HEK293 (cell line): Measurements from ENCODE around the gene CSKMT.

ENCODE experiments used
- CTCF ChIA-PET: fragments of 350-600 bp; formaldehyde crosslinking; extraction: SDS; loops from one replicate; lab custom pipeline; 2021; ENCODE audit warnings: antibody characterized with exemption; lab: Yijun Ruan, JAX
- POLR2A ChIA-PET: fragments of 300-600 bp; formaldehyde crosslinking; extraction: SDS; loops from one replicate; lab custom pipeline; 2020; ENCODE audit warnings: antibody characterized with exemption, inconsistent platforms; lab: Yijun Ruan, JAX
- H3K27ac ChIP-seq: fragments of 200-500 bp; sonication (Bioruptor generic); 2 replicates; pipeline ENCODE4 v1.5.1; 2014; ENCODE audit warnings: low read depth, low read length, control low read depth, inconsistent platforms; ENCODE audit errors: extremely low read depth
- H3K36me3 ChIP-seq, 2 experiments: fragments of 200-500 bp in 1 of 2; sonication (Bioruptor generic) in 1 of 2; 1 replicate in 1 of 2; 2 replicates in 1 of 2; pipeline ENCODE4 v1.5.1; 2014 to 2017; ENCODE audit warnings: inconsistent platforms in 2 of 2, low read length in 2 of 2; ENCODE audit not compliant: control insufficient read depth in 2 of 2, insufficient read depth in 1 of 2
- H3K4me1 ChIP-seq: fragments of 200-500 bp; sonication (Bioruptor generic); 2 replicates; pipeline ENCODE4 v1.5.1; 2014; ENCODE audit warnings: mild to moderate bottlenecking, low read length, inconsistent platforms; ENCODE audit not compliant: control insufficient read depth, insufficient read depth
- H3K4me3 ChIP-seq: 2 replicates; pipeline ENCODE4 v1.5.1; 2011; ENCODE audit warnings: low read depth, mild to moderate bottlenecking, control low read depth, low read length, moderate library complexity
- H3K9me3 ChIP-seq: fragments of 200-500 bp; sonication (Bioruptor generic); 2 replicates; pipeline ENCODE4 v1.5.1; 2014; ENCODE audit warnings: low read depth, low read length, inconsistent platforms; ENCODE audit not compliant: control insufficient read depth, insufficient read depth
- BCL11B ChIP-seq: fragments of 450-650 bp; formaldehyde crosslinking; IDR thresholded peaks from 2 replicates; pipeline ENCODE4 v1.5.1; 2016; ENCODE audit warnings: low read depth, missing biosample characterization, missing genetic modification characterization
- GLI4 ChIP-seq: fragments of 450-650 bp; formaldehyde crosslinking; IDR thresholded peaks from 2 replicates; pipeline ENCODE4 v1.5.1; 2016; ENCODE audit warnings: missing biosample characterization, missing genetic modification characterization
- KLF9 ChIP-seq: fragments of 450-650 bp; formaldehyde crosslinking; IDR thresholded peaks from 2 replicates; pipeline ENCODE4 v1.5.1; 2016; ENCODE audit warnings: missing biosample characterization, missing genetic modification characterization, low read depth
- PRDM1 ChIP-seq: fragments of 450-650 bp; formaldehyde crosslinking; IDR thresholded peaks from 2 replicates; pipeline ENCODE4; 2016; ENCODE audit warnings: missing biosample characterization, missing genetic modification characterization
- TCF7L2 ChIP-seq: IDR thresholded peaks from 2 replicates; pipeline ENCODE4 v1.6.1; 2011; ENCODE audit warnings: low read depth, mild to moderate bottlenecking, inconsistent platforms, low read length, moderate library complexity, borderline replicate concordance
- TRIM28 ChIP-seq: IDR thresholded peaks from 2 replicates; pipeline ENCODE4 v1.6.1; 2011; ENCODE audit warnings: low read length, control low read depth, borderline replicate concordance
- WT1 ChIP-seq: fragments of 450-650 bp; formaldehyde crosslinking; IDR thresholded peaks from 2 replicates; pipeline ENCODE4 v1.5.1; 2016; ENCODE audit warnings: missing biosample characterization, missing genetic modification characterization
- ZEB2 ChIP-seq: fragments of 450-650 bp; formaldehyde crosslinking; IDR thresholded peaks from 2 replicates; pipeline ENCODE4 v1.5.1; 2016; ENCODE audit warnings: missing biosample characterization, missing genetic modification characterization
- ZNF146 ChIP-seq: fragments of 450-650 bp; formaldehyde crosslinking; IDR thresholded peaks from 2 replicates; pipeline ENCODE4 v1.5.1; 2016; ENCODE audit warnings: missing biosample characterization, missing genetic modification characterization
- ZNF202 ChIP-seq: fragments of 450-650 bp; formaldehyde crosslinking; IDR thresholded peaks from 2 replicates; pipeline ENCODE4 v1.5.1; 2016; ENCODE audit warnings: missing biosample characterization, missing genetic modification characterization, borderline replicate concordance
- ZNF626 ChIP-seq: fragments of 450-650 bp; sonication (Bioruptor Pico); formaldehyde crosslinking; IDR thresholded peaks from 2 replicates; pipeline ENCODE4 v1.5.1; 2018; ENCODE audit warnings: missing biosample characterization, missing genetic modification characterization, inconsistent platforms
- ZNF776 ChIP-seq: fragments of 450-650 bp; formaldehyde crosslinking; IDR thresholded peaks from 2 replicates; pipeline ENCODE4 v1.5.0; 2017; ENCODE audit warnings: missing biosample characterization, missing genetic modification characterization, borderline replicate concordance
- ZNF837 ChIP-seq: fragments of 450-650 bp; formaldehyde crosslinking; IDR thresholded peaks from 2 replicates; pipeline ENCODE4 v1.5.1; 2016; ENCODE audit warnings: missing biosample characterization, missing genetic modification characterization
- ZXDB ChIP-seq: fragments of 450-650 bp; formaldehyde crosslinking; IDR thresholded peaks from 2 replicates; pipeline ENCODE4 v1.5.1; 2016; ENCODE audit warnings: missing biosample characterization, missing genetic modification characterization
- TF ChIP-seq, protein P1 (sequence below): IDR thresholded peaks from 2 replicates; pipeline ENCODE4 v1.6.1; 2011; ENCODE audit warnings: mild to moderate bottlenecking, low read depth, low read length, borderline replicate concordance
- TF ChIP-seq, protein P2 (sequence below): fragments of 450-650 bp; formaldehyde crosslinking; IDR thresholded peaks from 2 replicates; pipeline ENCODE4 v1.5.1; 2016; ENCODE audit warnings: missing biosample characterization, missing genetic modification characterization
- TF ChIP-seq, protein P3 (sequence below): fragments of 450-650 bp; formaldehyde crosslinking; IDR thresholded peaks from 2 replicates; pipeline ENCODE4 v1.5.1; 2017; ENCODE audit warnings: missing biosample characterization, missing genetic modification characterization
- TF ChIP-seq, protein P4 (sequence below): fragments of 450-650 bp; formaldehyde crosslinking; conservative IDR thresholded peaks from 2 replicates; pipeline ENCODE4 v1.5.1; 2016; ENCODE audit warnings: low read depth, missing biosample characterization, missing genetic modification characterization

CSKMT gene

DNA sequence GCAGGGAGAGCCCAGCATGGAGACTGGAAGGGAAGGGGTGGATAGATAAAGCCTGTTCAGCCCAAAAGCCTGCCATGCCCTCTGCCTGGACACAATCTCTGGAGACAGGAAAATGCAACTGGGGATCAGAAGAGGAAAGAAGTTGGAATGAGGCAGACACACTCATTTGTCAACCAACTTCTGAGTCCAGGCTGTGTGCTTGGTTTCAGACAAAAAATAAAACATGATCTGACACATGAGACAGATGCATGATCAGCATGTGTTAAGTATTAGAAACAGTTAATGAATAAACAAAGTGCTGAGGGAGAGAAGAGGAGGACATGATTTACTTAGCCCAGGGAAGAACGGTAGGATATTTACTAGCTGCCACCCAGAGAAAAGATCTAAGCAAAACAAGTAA, 23.4 kb downstream of the CSKMT start:
- CTCF ChIA-PET = interaction anchor here (0.6 to 2.3 kb wide), 4 partner anchors 13 to 264 kb away, joined by 3 to 8 read pairs (median 4); no protein-coding TSS in a partner anchor
- POLR2A ChIA-PET = interaction anchor here (1.4 to 2.3 kb wide), 2 partner anchors 12 to 15 kb away, joined by 4 to 8 read pairs; no protein-coding TSS in a partner anchor
- no peaks in the 10 kb centered on the region for H3K9me3 ChIP-seq
- no peak overlapping the region for H3K4me3 ChIP-seq
- H3K4me1 ChIP-seq = no peaks in the 10 kb centered on the region
- H3K36me3 ChIP-seq = peaks cover 4 to 37% of the 10 kb centered on the region in 2 experiments; a peak in 2 of 3 replicates
- no peak overlapping the region for H3K27ac ChIP-seq
- TF ChIP-seq, protein P1, sequence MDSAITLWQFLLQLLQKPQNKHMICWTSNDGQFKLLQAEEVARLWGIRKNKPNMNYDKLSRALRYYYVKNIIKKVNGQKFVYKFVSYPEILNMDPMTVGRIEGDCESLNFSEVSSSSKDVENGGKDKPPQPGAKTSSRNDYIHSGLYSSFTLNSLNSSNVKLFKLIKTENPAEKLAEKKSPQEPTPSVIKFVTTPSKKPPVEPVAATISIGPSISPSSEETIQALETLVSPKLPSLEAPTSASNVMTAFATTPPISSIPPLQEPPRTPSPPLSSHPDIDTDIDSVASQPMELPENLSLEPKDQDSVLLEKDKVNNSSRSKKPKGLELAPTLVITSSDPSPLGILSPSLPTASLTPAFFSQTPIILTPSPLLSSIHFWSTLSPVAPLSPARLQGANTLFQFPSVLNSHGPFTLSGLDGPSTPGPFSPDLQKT = no peak
- TF ChIP-seq ZXDB (tag by site-specific recombination) (no peak), TRIM28 (no peak), BCL11B (tag by site-specific recombination) (no peak), WT1 (tag by site-specific recombination) (no peak), ZEB2 (no peak), ZNF146 (tag by site-specific recombination) (no peak), ZNF202 (tag by site-specific recombination) (no peak), GLI4 (tag by site-specific recombination) (no peak), ZNF626 (tag by site-specific recombination) (no peak), PRDM1 (tag by site-specific recombination) (no peak), TCF7L2 (no peak), ZNF776 (tag by site-specific recombination) (no peak), KLF9 (no peak), ZNF837 (no peak)
- TF ChIP-seq, protein P2, sequence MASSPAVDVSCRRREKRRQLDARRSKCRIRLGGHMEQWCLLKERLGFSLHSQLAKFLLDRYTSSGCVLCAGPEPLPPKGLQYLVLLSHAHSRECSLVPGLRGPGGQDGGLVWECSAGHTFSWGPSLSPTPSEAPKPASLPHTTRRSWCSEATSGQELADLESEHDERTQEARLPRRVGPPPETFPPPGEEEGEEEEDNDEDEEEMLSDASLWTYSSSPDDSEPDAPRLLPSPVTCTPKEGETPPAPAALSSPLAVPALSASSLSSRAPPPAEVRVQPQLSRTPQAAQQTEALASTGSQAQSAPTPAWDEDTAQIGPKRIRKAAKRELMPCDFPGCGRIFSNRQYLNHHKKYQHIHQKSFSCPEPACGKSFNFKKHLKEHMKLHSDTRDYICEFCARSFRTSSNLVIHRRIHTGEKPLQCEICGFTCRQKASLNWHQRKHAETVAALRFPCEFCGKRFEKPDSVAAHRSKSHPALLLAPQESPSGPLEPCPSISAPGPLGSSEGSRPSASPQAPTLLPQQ (tag by site-specific recombination) = no peak
- TF ChIP-seq, protein P3, sequence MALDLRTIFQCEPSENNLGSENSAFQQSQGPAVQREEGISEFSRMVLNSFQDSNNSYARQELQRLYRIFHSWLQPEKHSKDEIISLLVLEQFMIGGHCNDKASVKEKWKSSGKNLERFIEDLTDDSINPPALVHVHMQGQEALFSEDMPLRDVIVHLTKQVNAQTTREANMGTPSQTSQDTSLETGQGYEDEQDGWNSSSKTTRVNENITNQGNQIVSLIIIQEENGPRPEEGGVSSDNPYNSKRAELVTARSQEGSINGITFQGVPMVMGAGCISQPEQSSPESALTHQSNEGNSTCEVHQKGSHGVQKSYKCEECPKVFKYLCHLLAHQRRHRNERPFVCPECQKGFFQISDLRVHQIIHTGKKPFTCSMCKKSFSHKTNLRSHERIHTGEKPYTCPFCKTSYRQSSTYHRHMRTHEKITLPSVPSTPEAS (tag by site-specific recombination) = no peak
- TF ChIP-seq, protein P4, sequence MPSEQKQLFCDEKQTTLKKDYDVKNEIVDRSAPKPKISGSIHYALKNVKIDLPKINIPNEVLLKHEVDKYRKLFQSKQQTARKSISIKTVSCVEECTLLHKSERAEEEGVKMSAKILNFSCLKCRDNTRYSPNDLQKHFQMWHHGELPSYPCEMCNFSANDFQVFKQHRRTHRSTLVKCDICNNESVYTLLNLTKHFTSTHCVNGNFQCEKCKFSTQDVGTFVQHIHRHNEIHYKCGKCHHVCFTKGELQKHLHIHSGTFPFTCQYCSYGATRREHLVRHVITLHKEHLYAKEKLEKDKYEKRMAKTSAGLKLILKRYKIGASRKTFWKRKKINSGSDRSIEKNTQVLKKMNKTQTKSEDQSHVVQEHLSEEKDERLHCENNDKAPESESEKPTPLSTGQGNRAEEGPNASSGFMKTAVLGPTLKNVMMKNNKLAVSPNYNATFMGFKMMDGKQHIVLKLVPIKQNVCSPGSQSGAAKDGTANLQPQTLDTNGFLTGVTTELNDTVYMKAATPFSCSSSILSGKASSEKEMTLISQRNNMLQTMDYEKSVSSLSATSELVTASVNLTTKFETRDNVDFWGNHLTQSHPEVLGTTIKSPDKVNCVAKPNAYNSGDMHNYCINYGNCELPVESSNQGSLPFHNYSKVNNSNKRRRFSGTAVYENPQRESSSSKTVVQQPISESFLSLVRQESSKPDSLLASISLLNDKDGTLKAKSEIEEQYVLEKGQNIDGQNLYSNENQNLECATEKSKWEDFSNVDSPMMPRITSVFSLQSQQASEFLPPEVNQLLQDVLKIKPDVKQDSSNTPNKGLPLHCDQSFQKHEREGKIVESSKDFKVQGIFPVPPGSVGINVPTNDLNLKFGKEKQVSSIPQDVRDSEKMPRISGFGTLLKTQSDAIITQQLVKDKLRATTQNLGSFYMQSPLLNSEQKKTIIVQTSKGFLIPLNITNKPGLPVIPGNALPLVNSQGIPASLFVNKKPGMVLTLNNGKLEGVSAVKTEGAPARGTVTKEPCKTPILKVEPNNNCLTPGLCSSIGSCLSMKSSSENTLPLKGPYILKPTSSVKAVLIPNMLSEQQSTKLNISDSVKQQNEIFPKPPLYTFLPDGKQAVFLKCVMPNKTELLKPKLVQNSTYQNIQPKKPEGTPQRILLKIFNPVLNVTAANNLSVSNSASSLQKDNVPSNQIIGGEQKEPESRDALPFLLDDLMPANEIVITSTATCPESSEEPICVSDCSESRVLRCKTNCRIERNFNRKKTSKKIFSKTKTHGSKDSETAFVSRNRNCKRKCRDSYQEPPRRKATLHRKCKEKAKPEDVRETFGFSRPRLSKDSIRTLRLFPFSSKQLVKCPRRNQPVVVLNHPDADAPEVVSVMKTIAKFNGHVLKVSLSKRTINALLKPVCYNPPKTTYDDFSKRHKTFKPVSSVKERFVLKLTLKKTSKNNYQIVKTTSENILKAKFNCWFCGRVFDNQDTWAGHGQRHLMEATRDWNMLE = no peak
- TF ChIP-seq, all 188 proteins: peak for 0
